ENCODE results near the gene HIVEP3.

The HIVEP3 gene

GRCh38 chr1:41474490-41475271 lies 444.0 kb downstream of the HIVEP3 start:
- POLR2A ChIA-PET = interaction anchor here (0.6 kb wide), 1 partner anchor 1215 kb away, joined by 12 read pairs; no protein-coding TSS in a partner anchor
- no peak for DNase-seq (ENCODE audit: extremely low spot score)
- CTCF ChIA-PET = interaction anchor here (1.1 to 12.8 kb wide), 3 partner anchors 11 to 41 kb away, joined by 3 to 104 read pairs (median 4); no protein-coding TSS in a partner anchor
- no peak for TF ChIP-seq CTCF (IDR thresholded peaks at IDR 0.05; ENCODE audit: control extremely low read depth, extremely low read depth, low read depth, missing control alignments)

- CTCF ChIA-PET = interaction anchor here (0.8 to 12.8 kb wide), 2 partner anchors 21 to 42 kb away, joined by 3 to 104 read pairs; no protein-coding TSS in a partner anchor
- DNase-seq (ENCODE audit: extremely low spot score) = no peak
- POLR2A ChIA-PET = no interaction called here
- TF ChIP-seq CTCF (IDR thresholded peaks at IDR 0.05; ENCODE audit: control extremely low read depth, extremely low read depth, low read depth, missing control alignments) = no peak
Observed at GRCh38 chr1:41473738-41474362, 444.9 kb downstream of the HIVEP3 start.

- ChIA-PET POLR2A (no interaction called here), CTCF (interaction anchor here (1.2 to 2.2 kb wide), 2 partner anchors 12 to 56 kb away, joined by 3 to 6 read pairs; partner anchors contain the start of gene EDN2)
- no peak for TF ChIP-seq CTCF (IDR thresholded peaks at IDR 0.05; ENCODE audit: control extremely low read depth, extremely low read depth, low read depth, missing control alignments)
- no peak for DNase-seq (ENCODE audit: extremely low spot score)
Observed at GRCh38 chr1:41471658-41472057, 447.1 kb downstream of the HIVEP3 start.

- no peak for DNase-seq (ENCODE audit: extremely low spot score)
- TF ChIP-seq CTCF (IDR thresholded peaks at IDR 0.05; ENCODE audit: control extremely low read depth, extremely low read depth, low read depth, missing control alignments) = no peak
- CTCF ChIA-PET = interaction anchor here (2.2 kb wide), 1 partner anchor 14 kb away, joined by 6 read pairs; the partner anchor contains the start of gene EDN2
- POLR2A ChIA-PET = no interaction called here
Observed at GRCh38 chr1:41469706-41470105, 449.0 kb downstream of the HIVEP3 start.

GRCh38 chr1:41468122-41468762 lies 450.5 kb downstream of the HIVEP3 start:
- DNase-seq (ENCODE audit: extremely low spot score) = no peak
- POLR2A ChIA-PET = no interaction called here

More at GRCh38 chr1:41468122-41468762, 450.5 kb downstream of the HIVEP3 start:
- TF ChIP-seq CTCF (IDR thresholded peaks at IDR 0.05; ENCODE audit: control extremely low read depth, extremely low read depth, low read depth, missing control alignments) = no peak
- CTCF ChIA-PET = no interaction called here

Measured in GM10248 (cell line).